Stimulated activated naive CD8-positive, alpha-beta T cell treated with anti-CD3 and anti-CD28 coated beads, Interleukin-15, amount 100 ng/mL, for 72 hours (primary cell): ENCODE results near the gene NFE2L3.
"Not testable (repeated sequence)": the region's sequence is repeated elsewhere in the genome, so short reads cannot be mapped to it uniquely, and the experiment has no call there.

Experiments
- ATAC-seq: fragments of 150-1000 bp; cut with Tn5 transposase; 2 replicates; pipeline ENCODE4 v1.10.0; 2021; ENCODE audit warnings: mild to moderate bottlenecking, moderate library complexity
- DNase-seq, 2 donors: peaks; one replicate each; pipeline ENCODE4 v3.0.0; 2021 to 2022
- H3K27ac Mint-ChIP-seq, 2 donors: one replicate each; pipeline ENCODE4 v1.8.0; 2022; ENCODE audit warnings: mild to moderate bottlenecking in 2 of 2, mixed read lengths in 2 of 2, moderate library complexity in 2 of 2
- H3K27me3 Mint-ChIP-seq: one replicate; pipeline ENCODE4 v1.8.0; 2022; ENCODE audit warnings: mixed read lengths
- H3K4me1 Mint-ChIP-seq: one replicate; pipeline ENCODE4 v1.8.0; 2022; ENCODE audit warnings: mild to moderate bottlenecking, mixed read lengths
- H3K4me3 Mint-ChIP-seq, 2 donors: one replicate each; pipeline ENCODE4 v1.8.0; 2022; ENCODE audit warnings: mild to moderate bottlenecking in 2 of 2, mixed read lengths in 2 of 2, moderate library complexity in 1 of 2
- H3K9me3 Mint-ChIP-seq, 2 donors: one replicate each; pipeline ENCODE4 v1.8.0; 2022; ENCODE audit warnings: mixed read lengths in 2 of 2

NFE2L3 gene

GRCh38 chr7:26151953-26152781 lies at the start of gene NFE2L3:
Gene NFE2L3, plus strand, starts transcription at chr7:26152198. Its CDS starts 301 bp downstream, at chr7:26152499.
- Mint-ChIP-seq H3K9me3 (no peaks in the 10 kb centered on the region), H3K27me3 (no peaks in the 10 kb centered on the region), H3K4me1 (peaks cover 52% of the 10 kb centered on the region), H3K4me3 (peak within 1 kb of the TSS; percentile 90 to 98), H3K27ac (peak within 1 kb of the TSS; percentile 95 to 97)
- peak; percentile 84 to 85 for DNase-seq
- ATAC-seq: peak; percentile 67

- no peaks in the 10 kb centered on the region for H3K9me3 Mint-ChIP-seq
- ATAC-seq (no peak), DNase-seq (no peak)
- H3K4me3 Mint-ChIP-seq: no peak overlapping the region
- H3K27me3 Mint-ChIP-seq: no peaks in the 10 kb centered on the region
- H3K27ac Mint-ChIP-seq: no peak overlapping the region
- peaks cover 47% of the 10 kb centered on the region for H3K4me1 Mint-ChIP-seq
Observed at GRCh38 chr7:26103596-26103995, 48.4 kb upstream of the NFE2L3 start.

DNA sequence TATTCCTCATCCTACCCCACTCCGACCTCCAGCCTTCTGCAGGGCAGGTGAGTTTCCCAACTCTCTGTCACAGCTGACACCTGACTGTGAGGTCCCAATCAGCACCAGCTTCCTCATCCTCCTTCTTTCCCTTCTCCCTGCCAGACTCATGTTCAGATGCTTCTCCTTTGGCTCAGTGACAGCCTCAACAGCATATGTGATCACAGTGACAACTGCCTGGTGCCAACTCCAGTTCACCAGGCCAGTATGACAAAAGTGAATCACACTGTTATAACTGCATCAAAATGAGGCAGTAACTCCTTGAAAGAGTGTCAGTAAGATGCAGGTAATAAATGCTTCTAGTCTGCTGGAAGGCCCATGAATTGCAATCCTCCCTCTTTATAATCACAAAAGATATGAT lies 46.8 kb upstream of the NFE2L3 start:
- Mint-ChIP-seq H3K4me1 (peaks cover 31% of the 10 kb centered on the region), H3K27ac (no peak overlapping the region), H3K27me3 (no peaks in the 10 kb centered on the region), H3K9me3 (no peaks in the 10 kb centered on the region), H3K4me3 (no peak overlapping the region)
- DNase-seq: no peak
- ATAC-seq: no peak

- H3K4me3 Mint-ChIP-seq: no peak overlapping the region
- H3K27me3 Mint-ChIP-seq: no peaks in the 10 kb centered on the region
- no peak for DNase-seq
- no peaks in the 10 kb centered on the region for H3K9me3 Mint-ChIP-seq
- no peak overlapping the region for H3K27ac Mint-ChIP-seq
- no peak for ATAC-seq
- peaks cover 24% of the 10 kb centered on the region for H3K4me1 Mint-ChIP-seq
Observed at GRCh38 chr7:26105931-26106330, 46.1 kb upstream of the NFE2L3 start.

DNA sequence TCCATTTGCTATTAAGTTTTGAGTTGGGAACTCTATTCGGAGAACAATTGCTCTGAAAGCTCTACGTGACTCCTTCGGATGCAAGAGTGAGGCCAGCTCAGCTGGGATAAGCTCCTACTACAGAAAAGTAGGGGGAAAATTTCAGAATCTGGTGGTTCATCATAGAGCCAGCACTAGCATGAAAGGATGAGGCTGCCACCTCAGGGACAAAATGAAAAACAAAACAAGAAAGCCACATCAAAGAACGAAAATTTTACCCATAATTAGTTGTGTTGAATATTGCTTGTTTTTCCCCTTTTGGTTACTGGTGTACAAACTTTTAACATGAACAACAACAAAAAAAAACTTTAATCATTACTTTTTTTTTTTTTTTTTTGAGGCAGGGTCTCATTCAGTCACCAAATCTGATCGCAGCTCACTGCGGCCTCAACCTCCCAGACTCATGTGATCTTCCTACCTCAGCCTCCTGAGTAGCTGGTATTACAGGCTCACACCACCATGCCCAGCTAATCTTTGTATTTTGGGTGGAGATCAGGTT lies 39.7 kb upstream of the NFE2L3 start:
- H3K9me3 Mint-ChIP-seq: no peaks in the 10 kb centered on the region
- no peak overlapping the region for H3K4me3 Mint-ChIP-seq
- no peaks in the 10 kb centered on the region for H3K27me3 Mint-ChIP-seq
- no peak overlapping the region for H3K27ac Mint-ChIP-seq
- ATAC-seq (no peak), DNase-seq (no peak)
- peaks cover 8% of the 10 kb centered on the region for H3K4me1 Mint-ChIP-seq

DNA sequence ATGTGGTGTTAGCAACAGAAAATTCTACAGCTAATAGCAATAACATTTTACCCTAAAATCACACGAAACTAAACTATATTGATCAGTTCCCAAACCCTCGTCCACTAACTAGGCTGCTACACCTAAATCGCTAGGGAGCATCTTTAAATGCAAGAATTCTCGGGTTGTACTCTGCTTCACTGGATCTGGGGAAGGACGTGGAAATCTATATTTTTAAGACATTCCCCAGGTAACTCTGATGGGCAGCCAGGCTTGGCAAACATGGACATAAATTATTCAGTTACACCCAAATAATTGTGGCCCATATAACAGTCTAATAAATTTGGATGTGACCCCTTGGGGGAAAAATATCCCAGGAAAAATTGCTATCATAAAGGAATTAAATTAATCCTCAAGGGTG lies 36.3 kb upstream of the NFE2L3 start:
- ATAC-seq (no peak), DNase-seq (no peak)
- Mint-ChIP-seq H3K27me3 (no peaks in the 10 kb centered on the region), H3K4me1 (peaks cover 10% of the 10 kb centered on the region), H3K4me3 (no peak overlapping the region), H3K27ac (no peak overlapping the region), H3K9me3 (no peaks in the 10 kb centered on the region)

DNA sequence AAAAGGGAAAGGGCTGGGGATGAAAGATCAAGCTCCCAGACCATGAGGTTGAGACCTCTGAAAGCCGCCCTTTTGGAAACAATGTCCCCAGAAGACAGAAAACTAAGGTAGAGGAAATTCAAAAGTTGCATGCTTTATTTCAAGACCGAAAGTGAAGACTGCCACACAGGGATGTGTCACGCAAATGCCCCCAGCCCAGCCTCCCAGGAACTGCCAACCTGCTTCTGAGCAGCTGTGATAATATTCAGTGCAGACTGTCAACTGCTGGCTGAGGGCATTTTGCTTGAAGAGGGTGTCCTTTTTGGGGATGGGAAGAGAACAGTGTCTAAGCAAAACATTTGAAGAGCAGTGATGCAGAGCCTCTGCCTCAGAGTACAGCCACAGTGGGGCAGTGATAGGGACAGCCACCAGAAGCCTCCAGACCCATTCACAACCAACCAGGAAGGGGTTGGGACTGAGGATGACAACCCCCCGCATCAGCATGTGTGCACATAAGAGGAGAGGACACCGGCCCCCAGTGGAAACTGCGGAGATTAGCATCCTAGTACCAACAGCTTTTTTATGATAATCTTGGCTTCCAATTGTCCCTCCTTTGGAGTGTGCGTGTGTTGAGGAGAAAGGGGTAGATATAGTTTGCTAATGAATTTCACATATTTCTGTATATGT lies 34.7 kb upstream of the NFE2L3 start:
- DNase-seq (peak in 1 of 2 donors; percentile 12), ATAC-seq (peak; percentile 73)
- Mint-ChIP-seq H3K27me3 (no peaks in the 10 kb centered on the region), H3K4me3 (no peak overlapping the region), H3K4me1 (peaks cover 10% of the 10 kb centered on the region), H3K27ac (peak overlapping the region in 1 of 2 donors; percentile 40), H3K9me3 (no peaks in the 10 kb centered on the region)

- DNase-seq: no peak
- Mint-ChIP-seq H3K27me3 (no peaks in the 10 kb centered on the region), H3K9me3 (no peaks in the 10 kb centered on the region), H3K27ac (no peak overlapping the region), H3K4me3 (no peak overlapping the region), H3K4me1 (peaks cover 10% of the 10 kb centered on the region)
- no peak for ATAC-seq
Observed at GRCh38 chr7:26117970-26118369, 34.0 kb upstream of the NFE2L3 start.

DNA sequence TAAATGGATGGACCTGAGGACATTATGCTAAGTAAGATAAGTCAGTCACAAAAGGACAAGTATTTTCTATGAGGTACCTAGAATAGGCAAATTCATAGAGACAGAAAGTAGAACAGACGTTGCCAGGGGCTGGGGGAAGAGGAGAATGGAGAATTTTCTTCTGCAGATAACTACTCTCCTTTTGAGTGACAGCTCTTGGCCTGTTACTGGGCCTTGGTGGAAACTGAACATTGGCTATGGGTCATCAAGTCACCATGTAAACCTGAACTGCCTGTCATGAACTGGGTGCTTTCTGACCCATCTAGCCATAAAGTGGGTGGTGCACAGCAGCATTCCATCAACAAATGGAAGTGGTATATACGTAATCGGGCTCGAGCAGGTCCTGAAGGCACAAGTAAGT lies 29.3 kb upstream of the NFE2L3 start:
- H3K4me1 Mint-ChIP-seq: no peaks in the 10 kb centered on the region
- no peaks in the 10 kb centered on the region for H3K27me3 Mint-ChIP-seq
- peaks cover 0 to 7% of the 10 kb centered on the region in 2 donors for H3K9me3 Mint-ChIP-seq
- no peak overlapping the region for H3K27ac Mint-ChIP-seq
- DNase-seq (no peak), ATAC-seq (no peak)
- no peak overlapping the region for H3K4me3 Mint-ChIP-seq

DNA sequence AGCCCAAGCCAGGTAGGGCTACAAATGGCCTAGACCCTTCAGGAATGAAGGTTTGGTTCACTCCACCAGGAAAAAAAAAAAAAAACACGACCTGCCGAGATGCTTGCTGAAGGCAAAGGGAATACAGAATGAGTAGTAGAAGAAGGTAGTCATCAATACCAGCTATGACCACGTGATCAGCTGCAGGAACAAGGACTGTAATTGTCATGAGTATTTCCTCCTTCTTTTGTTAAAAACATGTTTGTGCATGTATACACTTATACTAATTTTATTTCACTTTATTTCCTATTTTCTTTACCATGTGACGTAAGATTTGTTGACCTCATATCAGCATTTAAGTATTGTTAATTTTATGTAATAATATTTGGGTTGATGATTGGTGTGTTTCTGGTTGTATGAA lies 27.2 kb upstream of the NFE2L3 start:
- H3K4me1 Mint-ChIP-seq, ATAC-seq, H3K27ac Mint-ChIP-seq, H3K4me3 Mint-ChIP-seq, H3K27me3 Mint-ChIP-seq, H3K9me3 Mint-ChIP-seq, DNase-seq: not testable (repeated sequence)

- Mint-ChIP-seq H3K9me3 (peaks cover 0 to 7% of the 10 kb centered on the region in 2 donors), H3K27ac (no peak overlapping the region), H3K27me3 (peaks cover 11% of the 10 kb centered on the region), H3K4me3 (no peak overlapping the region), H3K4me1 (no peaks in the 10 kb centered on the region)
- DNase-seq: no peak
- ATAC-seq: no peak
Observed at GRCh38 chr7:26127411-26127810, 24.6 kb upstream of the NFE2L3 start.

GRCh38 chr7:26131056-26131589 lies 20.9 kb upstream of the NFE2L3 start:
- H3K4me3 Mint-ChIP-seq: no peak overlapping the region
- H3K27ac Mint-ChIP-seq: no peak overlapping the region
- H3K27me3 Mint-ChIP-seq: peaks cover 18% of the 10 kb centered on the region
- DNase-seq: no peak
- no peaks in the 10 kb centered on the region for H3K9me3 Mint-ChIP-seq
- H3K4me1 Mint-ChIP-seq: no peaks in the 10 kb centered on the region
- ATAC-seq: no peak

GRCh38 chr7:26135076-26135475 lies 16.9 kb upstream of the NFE2L3 start:
- H3K27ac Mint-ChIP-seq: no peak overlapping the region
- no peaks in the 10 kb centered on the region for H3K9me3 Mint-ChIP-seq
- no peak for DNase-seq
- H3K27me3 Mint-ChIP-seq: peaks cover 18% of the 10 kb centered on the region
- no peaks in the 10 kb centered on the region for H3K4me1 Mint-ChIP-seq
- no peak for ATAC-seq
- no peak overlapping the region for H3K4me3 Mint-ChIP-seq

GRCh38 chr7:26135551-26135950 lies 16.4 kb upstream of the NFE2L3 start:
- Mint-ChIP-seq H3K4me1 (no peaks in the 10 kb centered on the region), H3K9me3 (no peaks in the 10 kb centered on the region), H3K27me3 (peaks cover 18% of the 10 kb centered on the region), H3K27ac (no peak overlapping the region), H3K4me3 (no peak overlapping the region)
- ATAC-seq (no peak), DNase-seq (no peak)

GRCh38 chr7:26136831-26137230 lies 15.2 kb upstream of the NFE2L3 start:
- no peaks in the 10 kb centered on the region for H3K9me3 Mint-ChIP-seq
- no peak for DNase-seq
- peak overlapping the region in 1 of 2 donors; percentile 89 for H3K27ac Mint-ChIP-seq
- no peak overlapping the region for H3K4me3 Mint-ChIP-seq
- peaks cover 13% of the 10 kb centered on the region for H3K27me3 Mint-ChIP-seq
- no peak for ATAC-seq
- no peaks in the 10 kb centered on the region for H3K4me1 Mint-ChIP-seq

DNA sequence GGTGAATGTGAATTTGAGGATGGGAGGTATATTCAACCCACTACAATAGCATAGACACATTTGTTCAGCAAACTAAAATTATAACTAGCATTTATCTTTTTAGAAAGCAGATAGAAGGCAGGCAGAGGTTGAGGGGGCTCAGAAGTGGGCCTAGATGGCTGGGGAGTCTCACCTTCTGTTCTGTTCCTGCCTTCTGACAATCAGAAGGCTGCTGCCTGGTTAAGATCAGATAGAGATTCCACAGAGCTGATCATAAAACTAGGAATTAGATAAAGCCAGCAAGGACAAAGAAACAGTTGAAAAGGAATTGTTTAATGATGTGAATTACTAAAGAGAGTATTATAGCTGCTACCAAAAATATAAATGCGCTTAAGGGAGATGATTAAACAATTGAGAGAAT lies 11.6 kb upstream of the NFE2L3 start:
- no peaks in the 10 kb centered on the region for H3K27me3 Mint-ChIP-seq
- no peak overlapping the region for H3K4me3 Mint-ChIP-seq
- no peak overlapping the region for H3K27ac Mint-ChIP-seq
- ATAC-seq (no peak), DNase-seq (no peak)
- no peaks in the 10 kb centered on the region for H3K4me1 Mint-ChIP-seq
- H3K9me3 Mint-ChIP-seq: no peaks in the 10 kb centered on the region
